Osteoblast (primary cell): Measurements from ENCODE around the gene IL4R. TPM values are rescaled to one million over a fixed set of nuclear protein-coding genes. Genes with fewer than 3 reads are reported as not detected.

Experiments used
- DNase-seq: peaks from one replicate; pipeline ENCODE4 v3.0.0; 2011; ENCODE audit warnings: low spot score, mixed read lengths; ENCODE audit not compliant: insufficient read length; ENCODE audit errors: missing footprints
- H2AFZ ChIP-seq: 2 replicates; pipeline ENCODE4 v1.6.0; 2011; ENCODE audit warnings: mild to moderate bottlenecking, low read length
- H3K27ac ChIP-seq: 2 replicates; pipeline ENCODE4 v1.5.1; 2011; ENCODE audit warnings: mild to moderate bottlenecking, low read depth, low read length, moderate library complexity
- H3K27me3 ChIP-seq: 2 replicates; pipeline ENCODE4 v1.6.0; 2012; ENCODE audit warnings: mild to moderate bottlenecking, control low read depth, inconsistent platforms, low read length, moderate library complexity; ENCODE audit not compliant: insufficient read depth
- H3K36me3 ChIP-seq: 2 replicates; pipeline ENCODE4 v1.5.1; 2011; ENCODE audit warnings: mild to moderate bottlenecking, low read length, control low read depth, moderate library complexity; ENCODE audit not compliant: insufficient read depth
- H3K4me1 ChIP-seq: 2 replicates; pipeline ENCODE4 v1.5.1; 2011; ENCODE audit warnings: mild to moderate bottlenecking, low read length, control low read depth, moderate library complexity; ENCODE audit not compliant: insufficient read depth
- H3K4me2 ChIP-seq: 2 replicates; pipeline ENCODE4 v1.6.0; 2011; ENCODE audit warnings: mild to moderate bottlenecking, low read length; ENCODE audit not compliant: insufficient read depth
- H3K4me3 ChIP-seq: fragments of 200-600 bp; sonication (generic); 3 replicates; pipeline ENCODE4 v1.5.1; 2012; ENCODE audit warnings: mild to moderate bottlenecking, low read length, inconsistent platforms; ENCODE audit not compliant: insufficient read depth
- H3K79me2 ChIP-seq: 2 replicates; pipeline ENCODE4 v1.6.0; 2012; ENCODE audit warnings: mild to moderate bottlenecking, low read length, control low read depth, inconsistent platforms; ENCODE audit not compliant: insufficient read depth
- H3K9me3 ChIP-seq: 2 replicates; pipeline ENCODE4 v1.5.1; 2011; ENCODE audit warnings: low read depth, low read length, control low read depth
- H4K20me1 ChIP-seq: 2 replicates; pipeline ENCODE4 v1.6.0; 2012; ENCODE audit warnings: mild to moderate bottlenecking, low read length, control low read depth; ENCODE audit not compliant: insufficient read depth
- total RNA-seq: library from RNA; depleted of rRNA; stranded (reverse); fragments of >200 nt; gene quantifications from 2 replicates; pipeline ENCODE4 v1.2.3, GENCODE V29; 2012
- TF ChIP-seq, protein P1 (sequence below): IDR thresholded peaks from 2 replicates; pipeline ENCODE4 v1.5.1; 2011; ENCODE audit warnings: mild to moderate bottlenecking, low read depth, low read length, moderate library complexity; ENCODE audit errors: extremely low read depth

The IL4R gene
- total RNA-seq, 1 donor: 32.9 TPM

DNA sequence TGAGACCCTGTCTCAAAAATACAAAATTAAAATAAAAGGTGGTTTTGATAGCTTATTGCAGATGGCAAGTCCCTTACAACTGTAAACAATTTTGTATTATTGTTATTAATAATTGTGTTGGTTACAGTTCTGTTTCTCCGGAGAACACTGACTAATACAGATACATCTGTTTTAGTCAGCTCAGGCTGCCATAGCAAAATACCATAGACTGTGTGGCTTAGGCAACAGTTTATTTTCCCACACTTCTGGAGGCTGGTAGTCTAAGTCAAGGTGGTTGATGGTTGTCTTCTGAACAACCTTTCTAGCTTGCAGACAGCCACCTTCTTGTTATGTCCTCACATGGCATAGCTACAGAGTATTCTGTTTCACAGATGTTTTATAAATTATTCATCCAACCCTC is 74.0 kb downstream of the IL4R start:
- DNase-seq: no peak
- no peaks in the 10 kb centered on the region for H3K79me2 ChIP-seq

DNA sequence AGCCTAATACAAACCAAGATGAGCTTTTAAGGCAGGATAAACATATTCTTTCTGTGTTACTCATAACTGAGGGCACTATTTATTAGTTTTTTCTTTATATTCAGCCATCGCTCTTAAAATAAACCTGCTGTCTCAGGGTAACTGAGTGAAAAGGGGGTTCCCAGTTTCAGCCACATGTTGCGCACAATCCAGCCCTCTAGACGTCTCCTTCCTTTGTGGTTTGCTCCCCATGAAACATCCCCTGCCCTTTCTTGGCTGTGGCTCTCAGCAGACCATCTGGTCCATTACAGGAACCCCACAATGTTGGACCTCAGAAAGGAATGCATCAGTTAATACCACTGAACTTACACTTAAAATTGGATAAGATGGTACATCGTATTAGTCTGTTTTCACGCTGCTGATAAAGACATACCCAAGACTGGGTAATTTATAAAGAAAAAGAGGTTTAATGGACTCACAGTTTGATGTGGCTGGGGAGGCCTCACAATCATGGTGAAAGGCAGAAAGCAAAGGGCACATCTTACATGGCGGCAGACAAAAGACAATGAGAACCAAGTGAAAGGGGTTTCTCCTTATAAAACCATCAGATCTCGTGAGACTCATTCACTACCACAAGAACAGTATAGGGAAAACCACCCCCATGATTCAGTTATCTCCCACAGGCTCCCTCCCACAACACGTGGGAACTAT is 75.6 kb downstream of the IL4R start:
- Histone ChIP-seq H3K4me2 (no peak overlapping the region), H3K27me3 (no peaks in the 10 kb centered on the region), H3K79me2 (no peaks in the 10 kb centered on the region), H4K20me1 (no peaks in the 10 kb centered on the region), H3K4me1 (no peaks in the 10 kb centered on the region), H3K27ac (no peak overlapping the region), H3K4me3 (no peak overlapping the region), H3K36me3 (no peaks in the 10 kb centered on the region), H2AFZ (no peak overlapping the region), H3K9me3 (peaks cover 4% of the 10 kb centered on the region)
- TF ChIP-seq, protein P1, sequence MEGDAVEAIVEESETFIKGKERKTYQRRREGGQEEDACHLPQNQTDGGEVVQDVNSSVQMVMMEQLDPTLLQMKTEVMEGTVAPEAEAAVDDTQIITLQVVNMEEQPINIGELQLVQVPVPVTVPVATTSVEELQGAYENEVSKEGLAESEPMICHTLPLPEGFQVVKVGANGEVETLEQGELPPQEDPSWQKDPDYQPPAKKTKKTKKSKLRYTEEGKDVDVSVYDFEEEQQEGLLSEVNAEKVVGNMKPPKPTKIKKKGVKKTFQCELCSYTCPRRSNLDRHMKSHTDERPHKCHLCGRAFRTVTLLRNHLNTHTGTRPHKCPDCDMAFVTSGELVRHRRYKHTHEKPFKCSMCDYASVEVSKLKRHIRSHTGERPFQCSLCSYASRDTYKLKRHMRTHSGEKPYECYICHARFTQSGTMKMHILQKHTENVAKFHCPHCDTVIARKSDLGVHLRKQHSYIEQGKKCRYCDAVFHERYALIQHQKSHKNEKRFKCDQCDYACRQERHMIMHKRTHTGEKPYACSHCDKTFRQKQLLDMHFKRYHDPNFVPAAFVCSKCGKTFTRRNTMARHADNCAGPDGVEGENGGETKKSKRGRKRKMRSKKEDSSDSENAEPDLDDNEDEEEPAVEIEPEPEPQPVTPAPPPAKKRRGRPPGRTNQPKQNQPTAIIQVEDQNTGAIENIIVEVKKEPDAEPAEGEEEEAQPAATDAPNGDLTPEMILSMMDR: no peak
- DNase-seq: no peak

More for the DNA sequence above, 74.0 kb downstream of the IL4R start:
- no peaks in the 10 kb centered on the region for H3K4me1 ChIP-seq
- no peak overlapping the region for H3K27ac ChIP-seq
- no peak overlapping the region for H2AFZ ChIP-seq
- no peaks in the 10 kb centered on the region for H3K27me3 ChIP-seq
- no peaks in the 10 kb centered on the region for H3K36me3 ChIP-seq
- no peaks in the 10 kb centered on the region for H4K20me1 ChIP-seq
- TF ChIP-seq, protein P1: no peak
- no peak overlapping the region for H3K4me2 ChIP-seq
- no peak overlapping the region for H3K4me3 ChIP-seq
- H3K9me3 ChIP-seq: peaks cover 5% of the 10 kb centered on the region

DNA sequence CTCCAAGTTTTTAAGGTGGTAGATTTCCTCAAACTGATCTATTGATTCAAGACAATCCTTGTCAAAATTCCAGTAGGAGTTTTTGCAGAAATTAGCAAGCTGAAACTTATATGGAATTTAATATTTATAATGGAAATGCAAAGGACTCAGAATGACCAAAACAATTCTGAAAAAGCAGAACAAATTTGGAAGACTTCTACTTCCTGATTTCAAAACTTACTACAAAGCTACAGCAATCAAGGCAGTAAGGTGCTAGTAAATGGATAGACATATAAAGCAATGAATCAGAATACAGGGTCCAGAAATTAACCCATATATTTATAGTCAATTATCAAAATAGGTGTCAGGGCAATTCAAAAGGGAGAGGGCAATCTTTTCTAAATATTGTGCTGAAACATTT is 76.4 kb downstream of the IL4R start:
- no peak for DNase-seq
- Histone ChIP-seq H2AFZ (no peak overlapping the region), H3K27ac (no peak overlapping the region), H3K36me3 (no peaks in the 10 kb centered on the region), H3K4me2 (no peak overlapping the region), H4K20me1 (no peaks in the 10 kb centered on the region), H3K27me3 (no peaks in the 10 kb centered on the region), H3K79me2 (no peaks in the 10 kb centered on the region), H3K4me3 (no peak overlapping the region), H3K4me1 (no peaks in the 10 kb centered on the region), H3K9me3 (no peaks in the 10 kb centered on the region)
- TF ChIP-seq, protein P1: no peak

DNA sequence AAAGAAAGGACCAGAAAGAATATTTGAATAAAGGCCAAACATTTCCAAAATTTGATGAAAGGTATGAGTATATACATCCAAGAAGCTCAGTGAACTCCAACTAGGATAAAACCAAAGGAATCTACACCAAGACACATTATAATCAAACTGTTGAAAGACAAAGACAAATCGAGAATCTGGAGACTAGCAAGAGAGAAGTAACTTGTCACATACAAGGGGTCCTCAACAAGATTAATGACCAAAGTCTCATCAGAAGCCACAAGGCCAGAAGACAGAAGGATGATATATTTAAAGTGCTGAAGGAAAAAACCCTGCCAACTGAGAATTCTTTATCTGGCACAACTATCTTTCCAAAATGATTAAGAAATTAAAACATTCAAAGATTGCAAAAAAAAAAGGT is 78.9 kb downstream of the IL4R start:
- TF ChIP-seq, protein P1: no peak
- Histone ChIP-seq H3K4me3 (no peak overlapping the region), H2AFZ (no peak overlapping the region), H3K4me2 (no peak overlapping the region), H3K9me3 (no peaks in the 10 kb centered on the region), H4K20me1 (no peaks in the 10 kb centered on the region), H3K27me3 (no peaks in the 10 kb centered on the region), H3K79me2 (no peaks in the 10 kb centered on the region), H3K4me1 (no peaks in the 10 kb centered on the region), H3K27ac (no peak overlapping the region), H3K36me3 (no peaks in the 10 kb centered on the region)
- no peak for DNase-seq
